Myocyte (in vitro differentiated cells): ENCODE data around the gene AFF2. TPM values are rescaled to one million over a fixed set of nuclear protein-coding genes. Genes with fewer than 3 reads are reported as not detected.
A peak's percentile ranks its signal among the peaks of the same experiment; 100 is the strongest.
"Not testable (repeated sequence)": the region's sequence is repeated elsewhere in the genome, so short reads cannot be mapped to it uniquely, and the experiment has no call there.

Experiments used
- DNase-seq: peaks from one replicate; pipeline ENCODE4 v3.0.0-alpha.2; 2012; ENCODE audit warnings: low read depth
- total RNA-seq: library from RNA; depleted of rRNA; stranded (reverse); fragments of >200 nt; gene quantifications from 2 replicates; pipeline ENCODE4 v1.2.3, GENCODE V29; 2014

The AFF2 gene
- total RNA-seq, 1 donor from 2014 or later: 2.9 TPM

DNA sequence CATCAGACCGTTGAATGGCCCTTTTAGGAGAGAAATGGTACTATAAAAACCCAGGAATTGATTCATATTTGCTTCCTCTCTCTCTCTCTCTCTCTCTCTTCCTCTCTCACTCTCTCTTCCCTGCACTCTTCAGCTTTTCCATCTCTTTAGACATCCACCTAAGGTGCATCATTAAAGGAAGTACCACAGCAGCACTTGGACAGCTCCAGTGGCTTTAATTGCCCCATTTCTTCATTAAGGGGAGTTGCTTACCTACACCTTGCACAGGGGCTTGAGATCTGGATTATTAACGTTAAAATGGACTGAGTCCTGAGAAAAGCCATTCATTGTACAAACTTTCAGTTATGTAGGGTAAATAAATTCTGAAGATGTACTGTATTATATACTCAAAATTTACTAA lies 323.6 kb downstream of the AFF2 start:
- DNase-seq: no peak

DNA sequence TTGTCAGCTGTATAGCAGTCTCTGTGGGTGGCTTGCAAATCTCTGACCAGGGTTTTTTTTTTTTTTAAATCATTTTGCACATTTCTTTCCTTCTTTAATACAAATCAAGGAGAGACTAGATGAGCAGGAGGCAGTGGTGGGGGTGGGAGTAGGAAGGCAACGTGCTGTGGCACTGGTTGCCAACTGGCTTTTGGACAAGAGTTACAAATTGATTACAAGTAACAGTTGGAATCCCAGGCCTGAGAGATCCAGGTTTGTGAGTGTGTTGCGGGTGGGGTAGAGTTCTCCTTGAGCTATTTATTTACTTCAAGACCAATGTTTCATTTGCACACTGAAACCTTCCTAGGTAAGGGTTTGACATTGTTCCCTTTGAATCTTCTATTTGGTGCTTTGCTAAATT lies 325.3 kb downstream of the AFF2 start:
- no peak for DNase-seq

DNA sequence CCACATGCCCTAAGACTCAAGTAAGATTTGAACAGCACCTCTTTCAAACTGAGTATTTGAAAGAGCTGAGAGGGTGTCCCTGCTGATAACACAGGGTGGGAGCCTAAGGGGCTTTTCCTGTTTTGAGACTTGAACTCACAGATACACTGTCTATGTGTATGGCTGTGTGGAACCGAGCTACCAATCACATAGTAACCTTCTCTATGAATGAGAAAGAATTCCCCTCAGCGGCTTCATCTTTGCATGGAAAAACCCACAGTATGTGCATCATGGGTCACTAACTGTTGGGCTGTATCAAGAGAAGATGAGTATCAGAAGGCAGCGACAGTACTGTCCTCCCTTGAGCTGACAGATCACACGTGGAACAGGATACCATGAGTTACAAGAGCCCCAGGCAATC lies 336.3 kb downstream of the AFF2 start:
- no peak for DNase-seq

DNA sequence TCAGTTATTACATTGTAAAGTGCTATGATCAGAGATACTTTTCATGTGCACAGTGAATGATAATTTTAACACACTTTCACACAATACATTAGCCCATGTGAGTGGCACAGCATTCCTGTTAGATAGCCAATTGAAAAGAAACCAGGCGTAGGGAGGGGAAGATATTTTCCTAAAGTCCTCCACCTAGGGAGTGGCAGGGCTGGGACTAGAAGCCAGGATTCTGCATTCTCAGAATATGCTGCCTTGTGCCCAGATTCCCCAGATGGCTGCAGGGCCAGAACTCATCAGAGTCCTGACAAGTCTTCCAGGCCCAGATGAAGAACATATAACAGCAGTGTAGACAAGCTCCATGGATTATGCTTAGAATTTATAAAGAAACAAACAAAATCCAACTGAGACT lies 350.2 kb downstream of the AFF2 start:
- no peak for DNase-seq

DNA sequence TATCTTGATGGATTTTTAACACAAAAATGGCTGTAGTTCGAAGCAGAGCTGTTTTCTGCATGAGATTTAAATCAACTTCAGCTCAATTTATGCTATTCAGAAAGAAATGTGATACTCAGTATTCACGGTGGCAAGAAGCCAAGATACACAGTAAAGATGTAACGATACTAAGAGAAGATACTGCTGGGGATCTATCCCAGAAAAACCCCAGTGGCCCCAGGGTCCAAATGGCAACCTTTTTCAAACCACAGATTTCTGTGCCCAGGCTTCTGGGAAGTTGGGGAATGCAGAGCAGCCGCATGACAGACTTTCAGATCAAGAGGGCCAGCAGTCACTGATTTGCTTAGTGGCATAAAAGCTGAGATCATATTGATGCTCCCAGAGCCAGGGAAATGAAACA lies 353.9 kb downstream of the AFF2 start:
- DNase-seq: peak; percentile 57

DNA sequence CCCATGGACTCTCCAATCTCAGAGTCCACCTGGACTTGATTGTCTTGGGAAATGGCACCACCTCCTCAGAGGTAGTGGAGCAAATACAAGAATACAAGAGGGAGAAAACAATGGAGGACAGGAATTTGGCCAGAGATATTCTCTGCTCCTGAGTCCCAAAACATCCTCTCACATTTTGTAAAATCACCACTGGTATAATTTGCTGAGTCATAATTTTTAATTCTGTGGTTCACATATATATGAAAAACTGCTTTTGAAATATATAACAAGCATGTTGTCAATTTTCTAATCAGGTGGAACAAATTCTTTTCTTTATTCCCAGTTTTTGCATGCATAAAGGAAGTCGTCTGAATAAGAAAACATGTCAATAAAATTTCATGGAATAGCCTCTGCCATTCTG lies 356.1 kb downstream of the AFF2 start:
- no peak for DNase-seq

DNA sequence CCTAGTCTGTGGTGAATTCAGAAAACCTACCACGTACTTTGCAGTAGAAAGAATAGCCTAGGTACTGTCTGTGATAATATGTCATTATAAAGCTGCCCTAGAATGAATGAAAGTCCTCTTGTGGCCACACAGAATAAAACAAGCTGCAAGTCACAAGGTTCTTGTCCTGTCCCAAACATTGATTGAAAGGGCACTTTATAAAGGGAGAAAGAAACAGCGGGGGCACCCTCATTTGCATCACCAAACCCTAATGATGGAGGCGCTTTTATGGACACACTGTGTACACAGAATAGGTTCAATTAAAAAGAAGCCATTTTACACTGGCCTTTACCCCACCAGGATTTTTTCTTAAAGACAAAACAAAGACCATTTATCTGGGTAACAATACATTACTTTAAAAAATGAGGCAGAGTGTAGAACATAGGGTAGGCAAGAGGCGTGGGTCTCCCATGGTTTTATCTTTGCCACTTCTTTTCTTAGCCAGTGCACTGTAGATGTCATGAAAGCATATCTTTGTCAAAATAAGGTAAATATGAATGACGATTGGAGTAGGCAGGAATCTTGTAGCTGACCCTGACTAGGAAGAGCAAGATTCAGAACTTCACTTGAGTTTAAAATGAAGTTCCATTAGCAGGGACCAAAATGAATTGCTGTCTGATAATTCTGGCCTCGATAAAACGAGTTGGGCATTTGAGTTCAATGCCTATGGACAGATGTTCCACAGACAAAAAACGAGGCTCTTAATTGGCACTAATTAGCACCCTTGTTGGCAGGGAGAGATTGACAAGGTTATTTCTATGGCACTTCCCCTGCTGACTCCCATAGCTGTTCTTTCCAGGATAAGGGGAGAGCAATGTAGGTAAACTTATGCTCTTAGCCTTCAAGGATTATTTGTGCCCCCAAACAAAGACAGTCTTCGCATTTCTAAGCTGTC lies 365.1 kb downstream of the AFF2 start:
- no peak for DNase-seq

DNA sequence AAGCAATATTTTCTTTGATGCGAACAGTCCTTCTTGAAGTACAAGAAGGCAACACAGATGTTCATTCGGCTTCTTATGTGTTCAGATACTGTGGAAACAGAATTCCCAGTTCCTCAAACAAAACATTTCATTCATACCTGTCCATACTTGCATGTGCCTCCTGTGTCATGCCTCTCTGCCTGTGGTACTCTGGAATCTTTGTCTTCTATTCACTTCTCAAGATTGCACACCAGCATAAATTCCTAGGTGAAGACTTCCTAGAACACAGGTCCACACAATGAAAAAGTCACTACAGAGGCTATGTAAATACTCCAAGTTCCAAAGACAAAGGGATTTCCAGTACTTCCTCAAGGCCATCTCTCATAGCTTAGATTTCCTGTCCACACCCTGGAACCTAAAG lies 367.2 kb downstream of the AFF2 start:
- no peak for DNase-seq

DNA sequence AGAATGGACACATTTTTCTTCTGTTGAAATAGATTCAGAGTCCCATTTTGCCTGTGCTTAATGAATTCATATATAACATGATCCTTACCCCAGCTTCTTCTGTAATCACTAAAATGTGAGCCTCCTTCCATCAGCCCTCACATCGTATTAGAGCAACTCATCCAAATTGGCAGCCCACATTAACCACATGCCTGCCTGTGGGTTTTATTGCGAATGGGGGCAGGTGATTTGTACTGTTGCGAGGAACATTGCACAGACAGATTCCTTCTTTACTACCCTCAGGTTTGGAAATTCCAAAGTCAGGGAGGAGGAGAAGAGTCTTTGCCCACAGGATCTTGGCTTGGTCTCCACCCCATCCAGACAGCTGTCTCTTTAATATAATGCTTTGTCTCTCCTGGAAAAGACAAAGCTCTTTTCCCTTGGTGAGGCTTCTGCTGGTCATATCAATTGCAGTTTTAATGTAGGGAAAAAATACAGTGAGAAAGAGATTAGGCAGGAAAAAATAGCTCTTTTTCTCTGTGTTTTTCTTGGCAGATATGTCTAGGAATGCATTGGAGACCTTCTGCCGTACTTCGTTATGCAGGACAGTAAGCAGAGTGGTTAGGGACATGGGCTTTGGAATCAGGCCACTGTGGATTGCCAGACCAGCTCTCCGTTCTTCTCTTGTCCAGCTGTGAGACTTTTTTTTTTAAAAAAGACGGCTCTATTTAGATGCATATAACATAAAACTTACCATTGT lies 371.2 kb downstream of the AFF2 start:
- peak; percentile 90 for DNase-seq

DNA sequence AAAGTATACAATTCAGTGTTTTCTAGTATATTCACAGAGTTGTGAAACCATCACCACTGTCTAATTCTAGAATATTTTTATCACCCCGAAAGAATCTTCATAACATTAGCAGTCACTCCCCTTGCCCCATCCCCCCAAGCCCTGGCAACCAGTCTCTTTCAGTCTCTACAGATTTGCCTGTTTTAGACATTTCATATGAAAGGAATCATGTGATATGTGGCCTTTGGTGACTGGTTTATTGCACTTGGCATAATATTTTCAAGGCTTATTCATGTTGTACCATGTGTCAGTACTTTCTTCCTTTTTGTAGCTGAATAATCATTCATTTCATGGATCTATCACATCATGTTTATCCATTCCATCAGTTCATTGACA lies 371.7 kb downstream of the AFF2 start:
- peak; percentile 42 for DNase-seq

DNA sequence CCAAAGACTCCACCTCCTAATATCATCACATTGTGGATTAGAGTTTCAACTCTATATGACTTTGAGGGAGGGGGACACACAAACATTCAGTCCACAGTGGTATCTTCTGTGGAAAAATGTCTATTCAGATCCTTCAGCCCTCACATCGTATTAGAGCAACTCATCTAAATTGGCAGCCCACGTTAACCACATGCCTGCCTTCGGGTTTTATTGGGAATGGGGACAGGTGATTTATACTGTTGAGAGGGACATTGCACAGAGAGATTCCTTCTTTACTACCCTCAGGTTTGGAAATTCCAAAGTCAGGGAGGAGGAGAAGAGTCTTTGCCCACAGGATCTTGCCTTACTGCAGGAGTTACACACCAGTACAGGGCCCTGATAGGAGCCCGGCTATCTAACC lies 372.5 kb downstream of the AFF2 start:
- peak; percentile 54 for DNase-seq

DNA sequence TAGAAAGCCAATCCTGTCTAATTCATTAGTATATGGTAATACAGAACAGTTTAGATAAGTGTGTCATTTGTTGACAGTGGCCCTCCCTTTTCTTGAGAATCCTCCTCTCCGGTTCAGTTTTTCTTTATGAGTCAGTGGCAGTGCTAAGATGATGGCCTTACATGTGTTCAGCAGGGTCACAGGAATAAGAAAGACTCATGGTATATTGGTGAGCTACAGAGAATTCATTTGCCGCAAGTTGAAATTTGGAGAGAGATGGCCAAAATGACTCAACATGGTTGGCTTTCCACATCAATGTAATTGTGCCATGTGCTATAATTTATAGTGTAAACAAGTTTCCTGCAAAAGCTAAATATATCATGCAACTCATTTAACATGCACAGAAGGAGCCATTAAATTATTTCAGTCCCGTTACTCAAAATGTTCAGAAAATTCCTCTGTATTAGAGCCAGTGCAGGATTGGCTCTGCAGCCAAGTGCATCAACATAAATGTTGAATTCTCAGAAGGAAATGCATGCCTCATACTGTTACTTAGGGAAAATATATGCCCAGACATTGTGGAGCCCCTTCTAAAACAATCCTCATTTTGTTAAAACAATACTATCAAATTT lies 374.3 kb downstream of the AFF2 start:
- DNase-seq: no peak

DNA sequence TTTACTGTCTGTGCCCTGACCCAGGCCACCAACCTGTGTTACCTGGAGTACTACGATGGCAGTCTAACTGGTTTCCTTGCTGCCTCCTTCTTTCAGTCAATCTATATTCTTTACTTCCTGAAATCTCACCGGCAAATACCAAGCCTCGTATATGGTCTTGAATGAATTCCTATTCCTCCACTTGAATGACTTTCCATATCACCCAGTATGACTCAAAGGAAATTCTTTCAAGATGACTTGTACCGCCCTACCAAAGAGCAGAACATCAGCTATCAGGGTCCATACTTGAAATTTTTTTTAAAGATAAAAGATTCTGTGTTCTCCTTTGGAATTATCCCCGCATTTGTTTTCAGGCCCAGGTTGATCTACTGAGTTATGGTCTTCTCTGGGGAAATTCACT lies 378.0 kb downstream of the AFF2 start:
- no peak for DNase-seq

DNA sequence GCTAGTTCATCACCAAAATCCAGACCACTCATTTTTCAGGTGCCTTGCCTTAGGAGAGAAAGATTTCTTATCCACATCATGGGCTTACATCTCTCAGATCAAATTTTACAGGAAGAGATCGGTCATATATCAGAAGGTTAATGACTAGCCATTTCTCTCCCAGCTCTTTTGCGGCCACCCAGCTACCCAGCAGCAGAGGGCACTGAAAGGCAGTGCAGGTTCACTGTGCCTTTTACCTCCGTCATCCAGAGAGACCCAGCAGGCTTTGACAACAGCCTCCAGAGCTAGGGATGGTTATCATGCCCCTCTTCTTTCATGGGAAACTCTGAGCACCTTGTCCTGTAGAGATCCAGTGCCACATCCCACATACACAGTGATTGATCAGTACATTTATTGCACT lies 384.8 kb downstream of the AFF2 start:
- no peak for DNase-seq

DNA sequence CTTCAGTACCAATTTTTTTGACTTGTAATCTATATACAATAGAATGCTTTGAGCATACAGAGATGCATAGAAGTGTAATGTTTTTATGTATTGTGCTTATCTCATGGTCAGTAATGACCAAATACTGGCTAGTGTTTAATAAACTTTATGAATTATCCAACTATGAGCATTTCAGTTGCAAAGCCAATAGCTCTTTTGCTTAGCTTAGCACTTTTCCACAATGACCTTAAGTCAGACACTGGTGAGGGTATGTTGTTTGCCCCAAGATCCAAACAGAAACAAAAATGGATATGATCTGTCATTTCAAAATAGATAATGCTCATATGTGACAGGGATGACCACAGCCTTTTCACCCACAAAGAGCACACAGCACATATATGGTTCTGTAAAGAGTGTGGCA lies 393.0 kb downstream of the AFF2 start:
- no peak for DNase-seq

DNA sequence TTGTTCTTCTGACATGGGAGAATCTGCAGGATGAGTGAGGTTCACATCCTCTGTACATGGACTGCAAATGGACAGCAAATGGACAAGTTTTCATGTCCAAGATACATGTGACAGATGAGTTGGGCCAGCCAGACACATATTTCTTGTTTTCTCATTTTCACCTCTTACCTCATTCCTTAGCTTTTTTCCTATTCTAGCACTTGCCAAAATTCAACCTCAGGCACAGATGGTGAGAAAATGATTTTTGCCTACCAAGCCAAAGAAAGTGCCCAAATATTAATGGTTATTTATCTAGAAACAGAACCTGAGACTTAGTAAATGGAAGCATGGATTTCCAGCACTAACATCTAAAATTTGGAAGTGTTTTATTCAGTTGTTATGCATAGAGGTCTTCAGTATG lies 402.2 kb downstream of the AFF2 start:
- no peak for DNase-seq

DNA sequence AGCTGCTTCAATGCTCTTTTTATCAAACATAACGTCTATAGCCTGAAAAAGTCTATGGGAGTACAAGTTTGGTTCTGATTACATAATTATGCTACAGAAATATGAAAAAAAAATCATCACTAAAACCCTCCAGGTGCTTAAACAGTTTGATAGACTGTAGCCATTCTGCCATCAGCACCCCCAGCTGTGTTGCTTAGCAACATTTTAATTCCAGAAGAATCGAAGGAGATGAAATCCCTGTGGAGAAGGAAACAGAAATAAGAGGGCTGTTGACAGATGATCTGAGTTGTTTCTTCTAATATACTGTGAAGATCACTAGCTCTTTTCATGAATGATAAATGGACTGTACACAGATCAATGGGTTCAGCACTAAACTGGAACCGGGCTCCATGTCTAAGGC lies 402.8 kb downstream of the AFF2 start:
- no peak for DNase-seq

DNA sequence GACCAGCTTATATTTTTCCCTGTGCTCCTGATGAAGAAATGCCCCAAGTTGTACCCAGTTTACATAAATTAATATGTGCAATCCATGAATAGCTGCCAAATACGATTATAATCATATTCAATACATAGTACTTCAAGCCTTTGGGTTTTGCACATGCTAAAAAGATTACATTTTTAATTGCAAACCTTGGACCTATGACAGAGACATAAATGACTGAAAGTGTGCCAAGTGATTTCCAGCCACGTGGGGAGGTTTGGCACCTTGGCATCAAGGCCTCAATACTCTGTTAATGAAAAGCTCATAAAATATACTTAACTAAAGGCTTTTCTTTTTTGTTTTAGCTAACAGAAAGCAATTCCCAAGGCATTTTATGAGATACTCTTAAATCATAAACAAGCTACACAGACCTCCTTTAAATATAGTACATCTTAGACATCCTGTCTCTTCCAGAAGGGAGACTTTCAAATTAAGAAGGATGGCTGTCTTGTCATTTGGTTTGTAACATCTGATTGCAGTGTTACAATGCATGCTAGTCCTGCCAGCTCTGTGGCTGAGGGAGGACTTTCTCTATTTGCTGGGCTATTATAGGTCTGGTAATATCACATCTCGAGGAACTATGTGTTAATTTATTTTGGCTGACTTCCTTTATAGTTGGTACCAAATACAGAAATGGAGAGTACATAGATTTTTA lies 404.1 kb downstream of the AFF2 start:
- no peak for DNase-seq

DNA sequence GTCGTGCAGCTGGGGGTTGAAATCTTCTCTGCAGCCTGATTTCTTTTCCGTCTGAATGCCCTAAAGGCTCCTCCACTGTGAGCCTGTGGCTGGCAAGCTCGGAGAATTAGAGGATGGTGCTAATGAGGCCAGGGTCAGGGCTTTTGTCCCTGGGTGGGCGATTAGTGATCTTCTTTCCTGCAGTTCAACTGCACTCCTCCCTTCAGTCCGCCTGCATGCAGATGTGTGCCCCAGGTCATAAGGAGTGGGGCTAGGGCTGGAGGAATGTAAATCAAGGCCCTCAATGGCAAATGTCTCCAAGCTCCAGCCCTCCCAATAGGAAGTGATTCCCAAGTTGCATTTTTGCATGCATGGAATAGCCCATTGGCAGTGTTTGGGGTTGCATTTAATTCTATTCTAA lies 405.0 kb downstream of the AFF2 start:
- no peak for DNase-seq

DNA sequence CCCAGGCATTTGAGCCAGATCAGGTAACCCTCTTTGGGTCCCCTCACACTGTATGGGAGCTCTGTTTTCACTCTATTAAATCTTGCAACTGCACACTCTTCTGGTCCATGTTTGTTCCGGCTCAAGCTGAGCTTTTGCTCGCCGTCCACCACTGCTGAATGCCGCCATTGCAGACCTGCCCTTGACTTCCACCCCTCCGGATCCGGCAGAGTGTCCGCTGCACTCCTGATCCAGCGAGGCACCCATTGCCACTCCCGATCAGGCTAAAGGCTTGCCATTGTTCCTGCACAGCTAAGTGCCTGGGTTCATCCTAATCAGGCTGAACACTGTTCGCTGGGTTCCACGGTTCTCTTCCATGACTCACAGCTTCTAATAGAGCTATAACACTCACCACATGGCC lies 406.2 kb downstream of the AFF2 start:
- DNase-seq: not testable (repeated sequence)

DNA sequence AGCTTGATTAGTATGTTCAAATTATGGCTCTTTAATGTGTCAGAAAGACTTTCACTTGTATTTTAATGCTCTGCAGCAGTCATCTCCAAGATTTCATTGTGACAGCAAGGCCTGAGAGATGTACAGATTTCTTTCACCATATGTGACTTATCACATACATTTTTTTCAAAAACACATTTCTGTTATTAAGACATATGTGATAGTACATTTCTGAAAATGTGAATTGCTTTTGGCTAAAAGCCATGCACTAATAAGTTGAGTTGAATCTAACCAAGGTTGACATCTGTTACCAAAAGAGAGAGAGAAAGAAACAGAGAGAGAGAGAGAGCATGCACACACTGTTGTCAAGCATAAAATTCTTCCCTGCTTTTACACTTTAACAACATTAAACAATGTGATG lies 409.3 kb downstream of the AFF2 start:
- no peak for DNase-seq

DNA sequence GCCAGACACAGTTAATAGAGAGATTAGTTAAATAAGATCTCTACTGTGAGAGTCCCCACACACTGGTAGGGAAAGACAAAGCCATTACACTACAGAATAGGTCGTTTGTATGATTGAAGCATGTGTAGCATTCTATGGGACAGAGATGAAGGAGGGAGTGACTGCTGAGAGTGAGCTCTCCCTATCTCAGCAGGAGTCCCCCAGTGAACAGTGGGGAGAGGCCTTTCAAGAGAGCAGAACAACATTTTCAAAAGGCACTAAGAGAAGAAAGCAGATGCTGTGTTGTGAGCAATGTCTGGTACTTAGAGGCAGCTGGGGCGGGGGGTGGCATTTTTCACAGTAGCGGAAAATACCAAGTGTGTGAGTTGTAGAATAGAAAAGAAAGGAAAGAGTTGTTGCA lies 413.6 kb downstream of the AFF2 start:
- peak; percentile 42 for DNase-seq
